Neural progenitor cell (in vitro differentiated cells): ENCODE results near the gene ARTN. TPM values are rescaled to one million over a fixed set of nuclear protein-coding genes. Genes with fewer than 3 reads are reported as not detected.

Experiments
- DNase-seq: peaks from one replicate; pipeline ENCODE4 v3.0.0-alpha.2; 2016; ENCODE audit warnings: low spot score
- H2AFZ ChIP-seq: fragments of 200-600 bp; sonication (generic); replicated peaks from 2 replicates; pipeline ENCODE4 v1.6.1; 2016; ENCODE audit warnings: antibody characterized with exemption
- H3F3A ChIP-seq: fragments of 200-600 bp; sonication (generic); 2 replicates; pipeline ENCODE4 v1.6.1; 2016; ENCODE audit warnings: antibody characterized with exemption, low read depth
- H3K27ac ChIP-seq: fragments of 200-600 bp; sonication (generic); 2 replicates; pipeline ENCODE4 v1.5.1; 2016; ENCODE audit warnings: mild to moderate bottlenecking
- H3K27me3 ChIP-seq: fragments of 200-600 bp; sonication (generic); 2 replicates; pipeline ENCODE4 v1.6.1; 2016; ENCODE audit warnings: mild to moderate bottlenecking, moderate library complexity
- H3K36me3 ChIP-seq: fragments of 200-600 bp; sonication (generic); 2 replicates; pipeline ENCODE4 v1.5.1; 2016
- H3K4me1 ChIP-seq: fragments of 200-600 bp; sonication (generic); 2 replicates; pipeline ENCODE4 v1.6.1; 2016; ENCODE audit warnings: mixed run types
- H3K4me2 ChIP-seq: fragments of 200-600 bp; sonication (generic); 2 replicates; pipeline ENCODE4 v1.6.1; 2016
- H3K4me3 ChIP-seq: fragments of 200-600 bp; sonication (generic); 2 replicates; pipeline ENCODE4 v1.5.1; 2016
- H3K79me2 ChIP-seq: fragments of 200-600 bp; sonication (generic); 2 replicates; pipeline ENCODE4 v1.6.1; 2016; ENCODE audit warnings: low read depth
- H3K9ac ChIP-seq: fragments of 200-600 bp; sonication (generic); 2 replicates; pipeline ENCODE4 v1.6.1; 2016
- H3K9me3 ChIP-seq: fragments of 200-600 bp; sonication (generic); 2 replicates; pipeline ENCODE4 v1.5.1; 2016; ENCODE audit warnings: low read depth
- H4K20me1 ChIP-seq: fragments of 200-600 bp; sonication (generic); 2 replicates; pipeline ENCODE4 v1.6.1; 2016; ENCODE audit warnings: low read depth
- H3K27ac Mint-ChIP-seq: 3 replicates; pipeline ENCODE4 v1.8.0; 2021; ENCODE audit warnings: mixed read lengths
- H3K27me3 Mint-ChIP-seq: 2 replicates; pipeline ENCODE4 v1.8.0; 2022; ENCODE audit warnings: low read depth, mild to moderate bottlenecking, inconsistent platforms, moderate library complexity, mixed read lengths; ENCODE audit not compliant: insufficient read depth
- H3K36me3 Mint-ChIP-seq: 3 replicates; pipeline ENCODE4 v1.8.0; 2021; ENCODE audit warnings: mixed read lengths
- H3K4me1 Mint-ChIP-seq: 3 replicates; pipeline ENCODE4 v1.8.0; 2021; ENCODE audit warnings: mixed read lengths
- H3K4me3 Mint-ChIP-seq: 3 replicates; pipeline ENCODE4 v1.8.0; 2021; ENCODE audit warnings: mild to moderate bottlenecking, moderate library complexity, mixed read lengths
- H3K9me3 Mint-ChIP-seq: 3 replicates; pipeline ENCODE4 v1.8.0; 2020; ENCODE audit warnings: mixed read lengths
- EZH2 ChIP-seq: fragments of 200-600 bp; sonication (generic); IDR thresholded peaks from 2 replicates; pipeline ENCODE4 v1.6.1; 2017; ENCODE audit warnings: antibody characterized with exemption, mild to moderate bottlenecking, moderate library complexity
- EZH2phosphoT487 ChIP-seq: fragments of 200-600 bp; sonication (generic); IDR thresholded peaks from 2 replicates; pipeline ENCODE4 v1.6.1; 2017; ENCODE audit warnings: antibody characterized with exemption
- total RNA-seq: library from RNA; depleted of rRNA; stranded (reverse); fragments of >200 nt; gene quantifications from 2 replicates; pipeline ENCODE4 v1.2.3, GENCODE V29; 2015; ENCODE audit warnings: low replicate concordance
- TF ChIP-seq, protein P1 (sequence below): fragments of 200-600 bp; sonication (generic); IDR thresholded peaks from 2 replicates; pipeline ENCODE4 v1.5.1; 2017; ENCODE audit warnings: antibody characterized with exemption, mild to moderate bottlenecking

The ARTN gene
- total RNA-seq, 1 donor from 2014 or later = 4.1 TPM

DNA sequence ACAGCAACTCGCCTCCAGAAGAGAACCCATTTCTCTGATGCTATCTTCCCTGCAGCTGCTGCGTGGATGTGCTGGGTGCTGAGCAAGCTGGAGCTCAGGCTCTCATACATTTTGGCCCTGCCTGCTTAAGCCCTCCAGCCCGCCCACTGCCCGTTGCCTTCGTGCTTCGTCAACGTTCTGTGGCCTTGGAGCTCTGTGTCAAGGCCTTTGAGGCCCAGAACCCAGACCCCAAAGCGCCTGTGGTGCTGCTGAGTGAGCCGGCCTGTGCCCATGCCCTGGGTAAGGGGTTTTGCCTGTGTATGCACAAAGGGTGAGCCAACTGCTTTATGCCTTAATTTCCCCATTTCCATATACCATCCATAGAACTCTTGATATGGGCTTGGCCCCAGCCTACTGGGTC is 37.3 kb downstream of the ARTN start:
- H3K27ac Mint-ChIP-seq = no peak overlapping the region
- peak overlapping the region; percentile 96 for H3K4me3 Mint-ChIP-seq
- no peaks in the 10 kb centered on the region for H3K36me3 ChIP-seq

DNA sequence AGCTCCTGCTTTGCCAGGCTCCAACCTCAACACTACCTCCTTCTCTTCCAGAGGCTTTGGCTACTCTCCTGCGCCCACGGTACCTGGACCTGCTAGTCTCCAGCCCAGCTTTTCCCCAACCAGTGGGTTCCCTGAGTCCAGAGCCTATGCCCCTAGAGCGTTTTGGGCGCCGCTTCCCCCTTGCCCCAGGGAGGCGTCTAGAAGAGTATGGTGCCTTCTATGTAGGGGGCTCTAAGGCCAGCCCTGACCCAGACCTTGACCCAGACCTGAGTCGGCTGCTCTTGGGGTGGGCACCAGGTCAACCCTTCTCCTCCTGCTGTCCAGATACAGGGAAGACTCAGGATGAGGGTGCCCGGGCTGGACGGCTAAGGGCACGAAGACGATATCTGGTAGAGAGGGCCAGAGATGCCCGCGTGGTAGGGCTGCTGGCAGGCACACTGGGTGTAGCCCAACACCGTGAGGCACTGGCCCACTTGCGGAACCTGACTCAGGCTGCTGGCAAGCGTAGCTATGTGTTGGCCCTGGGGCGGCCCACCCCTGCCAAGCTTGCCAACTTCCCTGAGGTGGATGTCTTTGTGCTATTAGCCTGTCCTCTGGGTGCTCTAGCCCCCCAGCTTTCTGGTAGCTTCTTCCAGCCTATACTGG is 37.9 kb downstream of the ARTN start:
- no peak for DNase-seq
- peaks cover 30% of the 10 kb centered on the region for H3F3A ChIP-seq
- no peak overlapping the region for H3K4me3 ChIP-seq
- peaks cover 7% of the 10 kb centered on the region for H3K4me1 ChIP-seq
- H3K27ac ChIP-seq = no peak overlapping the region
- H3K9ac ChIP-seq = no peak overlapping the region
- no peaks in the 10 kb centered on the region for H3K9me3 ChIP-seq
- H3K79me2 ChIP-seq = peaks cover 27% of the 10 kb centered on the region
- TF ChIP-seq EZH2 = no peak
- TF ChIP-seq, protein P1, sequence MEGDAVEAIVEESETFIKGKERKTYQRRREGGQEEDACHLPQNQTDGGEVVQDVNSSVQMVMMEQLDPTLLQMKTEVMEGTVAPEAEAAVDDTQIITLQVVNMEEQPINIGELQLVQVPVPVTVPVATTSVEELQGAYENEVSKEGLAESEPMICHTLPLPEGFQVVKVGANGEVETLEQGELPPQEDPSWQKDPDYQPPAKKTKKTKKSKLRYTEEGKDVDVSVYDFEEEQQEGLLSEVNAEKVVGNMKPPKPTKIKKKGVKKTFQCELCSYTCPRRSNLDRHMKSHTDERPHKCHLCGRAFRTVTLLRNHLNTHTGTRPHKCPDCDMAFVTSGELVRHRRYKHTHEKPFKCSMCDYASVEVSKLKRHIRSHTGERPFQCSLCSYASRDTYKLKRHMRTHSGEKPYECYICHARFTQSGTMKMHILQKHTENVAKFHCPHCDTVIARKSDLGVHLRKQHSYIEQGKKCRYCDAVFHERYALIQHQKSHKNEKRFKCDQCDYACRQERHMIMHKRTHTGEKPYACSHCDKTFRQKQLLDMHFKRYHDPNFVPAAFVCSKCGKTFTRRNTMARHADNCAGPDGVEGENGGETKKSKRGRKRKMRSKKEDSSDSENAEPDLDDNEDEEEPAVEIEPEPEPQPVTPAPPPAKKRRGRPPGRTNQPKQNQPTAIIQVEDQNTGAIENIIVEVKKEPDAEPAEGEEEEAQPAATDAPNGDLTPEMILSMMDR = no peak
- no peak for TF ChIP-seq EZH2phosphoT487
- H2AFZ ChIP-seq = no peak overlapping the region
- Mint-ChIP-seq H3K9me3 (no peaks in the 10 kb centered on the region), H3K4me1 (peaks cover 34% of the 10 kb centered on the region), H3K36me3 (peaks cover 7% of the 10 kb centered on the region), H3K27me3 (no peaks in the 10 kb centered on the region), H3K27ac (no peak overlapping the region), H3K4me3 (peak overlapping the region; percentile 96)
- no peak overlapping the region for H3K4me2 ChIP-seq
- H4K20me1 ChIP-seq = peaks cover 18% of the 10 kb centered on the region
- H3K27me3 ChIP-seq = no peaks in the 10 kb centered on the region
- H3K36me3 ChIP-seq = no peaks in the 10 kb centered on the region

More for the DNA sequence above, 37.3 kb downstream of the ARTN start:
- H3F3A ChIP-seq = peaks cover 29% of the 10 kb centered on the region
- H3K27me3 ChIP-seq = no peaks in the 10 kb centered on the region
- no peaks in the 10 kb centered on the region for H3K9me3 Mint-ChIP-seq
- H3K4me2 ChIP-seq = peak overlapping the region; percentile 86
- no peak overlapping the region for H2AFZ ChIP-seq
- peaks cover 7% of the 10 kb centered on the region for H3K36me3 Mint-ChIP-seq
- DNase-seq = no peak
- H3K27me3 Mint-ChIP-seq = no peaks in the 10 kb centered on the region
- peaks cover 6% of the 10 kb centered on the region for H3K4me1 ChIP-seq
- TF ChIP-seq, protein P1 = no peak
- TF ChIP-seq EZH2 (no peak), EZH2phosphoT487 (no peak)
- H3K9ac ChIP-seq = no peak overlapping the region
- no peak overlapping the region for H3K4me3 ChIP-seq
- no peak overlapping the region for H3K27ac ChIP-seq
- peaks cover 28% of the 10 kb centered on the region for H3K4me1 Mint-ChIP-seq
- H3K9me3 ChIP-seq = no peaks in the 10 kb centered on the region
- H3K79me2 ChIP-seq = peaks cover 21% of the 10 kb centered on the region
- H4K20me1 ChIP-seq = peaks cover 12% of the 10 kb centered on the region

DNA sequence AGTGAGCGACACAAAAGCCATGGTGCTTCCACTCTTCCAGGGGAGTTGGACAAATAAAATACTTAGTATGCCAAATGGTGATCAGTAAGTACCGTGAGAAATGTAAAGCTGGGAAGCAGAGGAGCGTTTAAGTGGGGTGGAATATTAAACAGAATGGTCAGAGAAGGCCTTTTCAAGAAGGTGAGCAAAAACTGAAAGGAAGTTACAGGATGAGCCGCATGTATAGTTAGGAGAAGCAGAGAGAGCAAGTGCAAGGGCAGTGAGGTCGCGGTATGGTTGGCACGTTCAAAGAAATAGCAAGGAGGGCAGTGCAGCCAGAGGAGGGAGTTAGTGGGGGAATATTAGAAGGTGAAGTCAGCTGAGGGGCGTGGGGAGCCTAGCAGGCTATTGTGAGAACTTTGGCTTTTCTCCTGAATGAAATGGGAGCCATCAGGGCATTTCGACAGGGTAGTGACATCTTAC is 40.4 kb downstream of the ARTN start:
- peaks cover 51% of the 10 kb centered on the region for H3K4me1 Mint-ChIP-seq
- no peaks in the 10 kb centered on the region for H3K36me3 ChIP-seq
- H3K27ac Mint-ChIP-seq = no peak overlapping the region

More for the DNA sequence above, 40.4 kb downstream of the ARTN start:
- Histone ChIP-seq H2AFZ (peak overlapping the region; percentile 92), H3K27me3 (no peaks in the 10 kb centered on the region), H3K9ac (no peak overlapping the region), H3K4me3 (peak overlapping the region; percentile 80), H3K4me2 (peak overlapping the region; percentile 100), H4K20me1 (peaks cover 31% of the 10 kb centered on the region), H3K27ac (no peak overlapping the region), H3K79me2 (peaks cover 31% of the 10 kb centered on the region), H3F3A (peaks cover 42% of the 10 kb centered on the region), H3K9me3 (no peaks in the 10 kb centered on the region), H3K4me1 (peaks cover 7% of the 10 kb centered on the region)
- Mint-ChIP-seq H3K4me3 (peak overlapping the region; percentile 97), H3K27me3 (peaks cover 4% of the 10 kb centered on the region), H3K9me3 (no peaks in the 10 kb centered on the region), H3K36me3 (peaks cover 7% of the 10 kb centered on the region)
- DNase-seq = no peak
- TF ChIP-seq EZH2phosphoT487 (no peak), EZH2 (no peak)
- TF ChIP-seq, protein P1 = no peak
